PC-3 (cell line): ENCODE data around the gene ATG14.

Experiments
- EZH2 ChIP-seq: fragments of 300-600 bp; sonication (generic); IDR thresholded peaks from one replicate; pipeline ENCODE4 v1.6.1; 2017; ENCODE audit warnings: antibody characterized with exemption, mild to moderate bottlenecking, low read length; ENCODE audit not compliant: unreplicated experiment
- TF ChIP-seq, protein P1 (sequence below): fragments of 300-600 bp; sonication (generic); conservative IDR thresholded peaks from 2 replicates; pipeline ENCODE4 v1.5.1; 2017; ENCODE audit warnings: antibody characterized with exemption, low read depth, mild to moderate bottlenecking, low read length

DNA sequence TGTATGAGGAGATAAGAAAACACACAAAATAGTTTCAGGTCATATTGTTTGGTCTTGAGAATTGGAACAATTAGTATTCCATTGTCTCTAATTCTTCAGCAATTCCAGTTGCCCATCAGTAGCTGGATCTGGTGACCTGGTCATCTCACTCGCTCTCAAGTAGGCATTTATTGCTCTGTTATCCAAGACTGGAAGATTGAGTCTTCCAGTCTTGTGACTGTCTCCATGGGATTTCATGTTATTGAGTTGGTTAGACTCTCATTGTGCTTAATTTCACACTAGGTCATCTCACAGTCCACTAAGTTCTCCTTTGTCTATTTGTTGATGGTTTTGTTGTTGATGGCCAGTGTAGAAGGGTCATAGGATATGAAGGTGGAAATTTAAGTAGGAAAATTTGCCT lies 92.9 kb downstream of the ATG14 start:
- TF ChIP-seq, protein P1, sequence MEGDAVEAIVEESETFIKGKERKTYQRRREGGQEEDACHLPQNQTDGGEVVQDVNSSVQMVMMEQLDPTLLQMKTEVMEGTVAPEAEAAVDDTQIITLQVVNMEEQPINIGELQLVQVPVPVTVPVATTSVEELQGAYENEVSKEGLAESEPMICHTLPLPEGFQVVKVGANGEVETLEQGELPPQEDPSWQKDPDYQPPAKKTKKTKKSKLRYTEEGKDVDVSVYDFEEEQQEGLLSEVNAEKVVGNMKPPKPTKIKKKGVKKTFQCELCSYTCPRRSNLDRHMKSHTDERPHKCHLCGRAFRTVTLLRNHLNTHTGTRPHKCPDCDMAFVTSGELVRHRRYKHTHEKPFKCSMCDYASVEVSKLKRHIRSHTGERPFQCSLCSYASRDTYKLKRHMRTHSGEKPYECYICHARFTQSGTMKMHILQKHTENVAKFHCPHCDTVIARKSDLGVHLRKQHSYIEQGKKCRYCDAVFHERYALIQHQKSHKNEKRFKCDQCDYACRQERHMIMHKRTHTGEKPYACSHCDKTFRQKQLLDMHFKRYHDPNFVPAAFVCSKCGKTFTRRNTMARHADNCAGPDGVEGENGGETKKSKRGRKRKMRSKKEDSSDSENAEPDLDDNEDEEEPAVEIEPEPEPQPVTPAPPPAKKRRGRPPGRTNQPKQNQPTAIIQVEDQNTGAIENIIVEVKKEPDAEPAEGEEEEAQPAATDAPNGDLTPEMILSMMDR = no peak
- no peak for TF ChIP-seq EZH2
